GM19372 (cell line): ENCODE measurements around the gene RAB9A.

ENCODE experiments used
- ATAC-seq: cut with Tn5 transposase; IDR thresholded peaks from one replicate; pipeline ENCODE4 v1.9.1; 2021; ENCODE audit warnings: mild to moderate bottlenecking, low read depth, moderate library complexity; ENCODE audit not compliant: unreplicated experiment

RAB9A gene

DNA sequence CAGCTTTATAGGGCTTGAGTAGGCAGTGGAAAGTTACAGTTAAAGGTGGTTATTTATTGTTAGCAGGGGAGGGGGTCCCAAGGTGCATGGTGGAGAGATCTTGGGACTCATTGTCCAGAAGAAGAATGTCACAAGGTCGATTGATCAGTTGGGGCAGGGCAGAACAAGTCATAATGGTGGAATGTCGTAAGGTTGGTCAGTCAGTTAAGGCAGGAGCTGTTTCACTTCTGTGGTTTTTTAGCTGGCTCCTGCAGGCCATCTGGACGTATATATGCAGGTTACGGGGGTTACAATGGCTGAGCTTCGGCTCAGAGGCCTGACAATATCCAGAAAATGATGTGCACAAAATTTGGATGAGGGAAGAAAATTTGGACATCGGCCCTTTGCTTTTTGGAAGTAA, 52.8 kb downstream of the RAB9A start:
- ATAC-seq, result no peak

DNA sequence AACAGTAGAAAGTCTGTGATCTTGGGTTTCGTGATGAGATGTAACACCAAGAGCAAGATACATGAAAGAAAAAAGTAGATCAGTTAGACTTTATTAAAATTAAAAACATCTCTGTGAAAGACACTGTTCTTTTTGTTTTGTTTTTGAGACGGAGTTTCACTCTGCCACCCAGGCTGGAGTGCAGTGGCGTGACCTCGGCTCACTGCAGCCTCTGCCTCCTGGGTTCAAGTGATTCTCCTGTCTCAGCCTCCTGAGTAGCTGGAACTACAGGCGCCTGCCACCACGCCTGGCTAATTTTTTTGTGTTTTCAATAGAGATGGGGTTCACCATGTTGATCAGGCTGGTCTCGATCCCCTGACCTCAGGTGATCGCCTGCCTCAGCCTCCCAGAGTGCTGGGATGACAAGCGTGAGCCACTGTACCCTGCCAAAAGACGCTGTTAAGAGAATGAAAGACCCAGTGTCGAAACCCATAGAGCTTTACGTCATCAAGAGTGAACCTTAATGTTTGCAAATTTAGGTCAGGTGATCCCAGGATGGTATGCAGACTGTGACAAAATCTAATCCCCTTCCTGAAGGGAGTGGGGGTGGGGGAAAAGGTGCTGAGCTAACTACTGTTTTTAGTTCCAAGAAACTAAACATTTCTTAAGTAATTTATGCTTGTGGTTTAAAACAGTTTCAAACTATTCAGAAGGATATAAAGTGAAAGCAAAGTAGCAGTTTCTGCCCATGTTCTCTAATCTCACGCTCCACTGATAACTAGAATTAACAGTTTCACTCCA, 53.7 kb downstream of the RAB9A start:
- peak; percentile 87 for ATAC-seq

DNA sequence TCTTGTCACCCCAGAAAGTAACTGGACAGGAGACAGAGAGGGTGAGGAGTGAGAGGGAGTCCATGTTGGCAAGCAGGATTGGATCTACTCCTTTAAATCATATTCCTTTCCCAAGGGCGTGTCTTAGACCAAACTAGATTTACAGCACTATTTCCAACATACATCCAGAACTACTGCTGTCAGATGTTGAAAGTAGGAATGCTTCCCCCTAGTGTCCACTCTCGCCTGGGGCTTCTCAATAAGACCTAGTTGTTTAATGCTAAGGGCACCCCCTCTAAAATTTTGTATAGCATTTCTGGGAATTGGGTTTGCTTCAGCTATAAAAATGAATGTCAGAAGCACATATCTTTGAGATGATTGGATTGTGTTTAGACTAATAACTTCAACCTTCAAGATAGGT, 58.9 kb downstream of the RAB9A start:
- no peak for ATAC-seq

DNA sequence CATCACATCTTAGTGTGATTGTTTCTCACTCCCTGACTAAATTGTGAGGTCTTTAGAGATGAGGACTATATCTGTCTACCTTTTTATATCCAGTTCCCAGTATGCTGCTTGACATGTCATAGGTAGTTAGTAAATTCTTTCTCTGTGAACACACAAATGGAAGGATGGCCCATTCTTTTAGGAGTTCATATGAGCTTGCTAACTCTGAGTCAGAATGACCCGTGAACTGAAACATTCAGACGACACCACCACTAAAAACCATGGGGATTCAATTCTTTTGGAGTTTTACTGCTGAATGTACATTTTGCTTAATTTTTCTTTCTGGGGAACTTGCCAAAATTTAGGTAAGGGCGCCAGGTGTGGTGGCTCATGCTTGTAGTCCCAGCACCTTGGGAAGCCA, 59.6 kb downstream of the RAB9A start:
- ATAC-seq, result no peak

DNA sequence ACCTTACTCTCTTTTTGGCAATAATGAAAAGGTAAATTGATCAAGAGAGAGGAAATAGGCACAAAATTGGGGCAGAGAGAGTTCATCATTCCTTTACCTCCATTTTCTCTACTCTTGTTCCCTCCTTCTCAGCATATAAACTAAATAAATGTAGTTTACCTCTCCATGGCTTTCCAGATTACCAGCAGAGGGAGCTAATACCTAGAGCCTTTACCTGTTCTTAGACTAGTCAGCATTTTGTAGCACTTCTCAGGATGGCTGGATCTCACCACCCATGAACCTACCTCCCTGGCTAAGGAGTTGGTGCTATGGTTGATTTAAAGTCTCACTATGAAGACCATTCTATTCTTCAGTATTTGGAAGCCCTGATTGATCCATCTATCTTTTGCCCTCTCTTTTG, 61.3 kb downstream of the RAB9A start:
- no peak for ATAC-seq

DNA sequence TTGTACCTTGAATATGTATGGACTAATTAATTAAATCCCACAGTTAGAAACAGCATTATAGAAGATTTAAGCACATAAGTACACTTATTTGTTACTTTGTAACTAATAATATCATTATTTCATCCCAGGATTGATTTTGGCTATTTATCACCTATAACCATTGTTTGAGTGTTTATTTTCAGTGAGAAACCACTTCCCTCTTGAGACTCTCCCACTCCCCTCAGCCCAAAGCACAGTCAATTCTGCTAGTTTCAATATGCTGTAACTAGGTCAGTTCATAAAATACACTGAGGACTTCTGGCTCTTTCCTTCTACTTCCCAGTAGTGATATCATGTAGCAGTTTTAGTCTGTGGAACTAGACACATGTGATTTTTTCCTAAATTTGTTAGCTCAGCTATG, 61.9 kb downstream of the RAB9A start:
- ATAC-seq, result no peak

DNA sequence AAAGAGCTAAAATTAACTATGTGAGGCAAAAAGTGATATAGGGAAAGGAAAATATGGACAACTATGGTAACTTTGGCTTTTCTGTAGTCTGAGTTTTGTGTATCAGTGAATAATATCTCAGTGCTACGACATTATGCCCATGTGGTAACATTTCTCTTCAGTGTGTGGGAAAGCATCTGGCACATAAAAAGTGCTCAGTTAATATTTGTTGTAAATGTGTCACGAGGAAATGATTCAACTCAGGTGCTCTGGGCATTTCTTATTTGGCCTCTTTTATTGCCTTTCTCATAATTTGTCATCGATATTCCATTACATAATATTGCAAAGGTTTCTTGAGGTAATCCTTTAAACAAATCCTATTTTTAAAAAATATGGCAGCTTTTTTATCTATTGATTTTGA, 63.2 kb downstream of the RAB9A start:
- ATAC-seq, result no peak

DNA sequence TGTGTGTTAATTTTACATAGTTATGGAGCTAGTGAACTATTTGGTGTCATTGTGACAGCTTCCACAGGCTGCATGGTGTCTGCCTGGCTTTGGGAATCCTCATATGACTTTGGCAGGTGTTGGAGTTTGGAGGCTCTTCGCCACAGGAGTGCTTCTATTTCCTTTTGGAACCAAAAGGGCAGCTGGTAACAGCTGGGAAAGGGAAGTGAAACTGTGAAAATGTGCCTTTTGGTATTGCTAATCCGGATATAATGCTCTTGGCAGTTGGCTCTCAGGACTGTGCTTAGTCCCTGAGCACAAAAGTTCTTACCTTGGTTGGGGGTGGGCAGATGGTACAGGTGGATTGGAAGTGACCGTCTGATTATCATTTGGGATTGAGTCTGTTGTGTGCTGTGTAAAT, 63.7 kb downstream of the RAB9A start:
- ATAC-seq, result no peak

DNA sequence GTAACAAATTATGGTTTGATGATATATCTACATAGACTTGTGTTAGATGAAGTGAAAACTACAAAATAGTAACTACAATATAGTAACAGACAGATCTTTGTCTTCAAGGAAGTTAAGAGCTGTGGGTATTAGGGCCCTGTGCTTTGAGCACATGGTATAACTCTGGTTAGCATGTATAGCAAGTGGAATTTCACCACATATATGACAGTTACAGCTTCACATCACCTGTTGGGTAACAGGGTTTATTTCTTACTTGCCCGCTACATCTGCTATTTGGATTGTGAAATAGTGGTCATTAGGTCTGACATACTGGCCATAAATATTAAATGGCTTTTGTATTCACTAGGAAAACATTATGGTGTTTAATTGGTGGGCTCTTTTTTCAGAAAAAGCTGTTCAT, 65.8 kb downstream of the RAB9A start:
- ATAC-seq, result no peak

DNA sequence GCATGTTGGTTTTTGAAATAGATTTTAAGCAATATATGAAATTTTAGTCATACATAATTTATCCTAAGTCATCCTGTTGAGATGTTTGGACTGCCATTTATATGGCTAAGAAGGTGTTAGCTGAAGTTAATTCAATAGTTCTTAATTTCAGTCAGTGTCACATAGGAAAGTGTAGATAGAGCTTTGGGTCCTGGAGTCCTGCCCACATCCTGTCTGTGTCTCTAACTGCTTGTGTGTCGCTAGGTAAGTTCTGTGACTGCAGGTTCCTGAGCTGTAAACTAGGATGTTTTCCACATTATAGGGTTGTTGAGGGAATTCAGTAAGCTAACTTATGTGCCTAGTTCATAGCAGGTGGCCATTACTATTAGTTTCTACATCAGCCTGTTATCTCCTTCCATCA, 66.3 kb downstream of the RAB9A start:
- no peak for ATAC-seq

DNA sequence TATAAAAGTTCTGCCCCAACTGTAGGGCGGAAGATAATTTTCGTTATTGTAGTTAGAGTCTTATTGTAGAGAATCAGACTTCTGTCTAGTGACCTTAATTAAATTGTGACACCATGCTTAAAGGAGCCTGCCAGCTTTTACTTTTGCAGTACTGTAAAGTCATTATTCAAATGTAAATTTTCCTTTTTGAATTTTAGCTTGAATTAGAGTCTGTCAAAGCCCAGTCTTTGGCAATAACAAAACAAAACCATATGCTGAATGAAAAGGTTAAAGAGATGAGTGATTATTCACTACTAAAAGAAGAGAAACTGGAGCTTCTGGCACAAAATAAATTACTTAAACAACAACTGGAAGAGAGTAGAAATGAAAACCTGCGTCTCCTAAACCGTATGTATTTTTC, 67.5 kb downstream of the RAB9A start:
- ATAC-seq, result no peak

DNA sequence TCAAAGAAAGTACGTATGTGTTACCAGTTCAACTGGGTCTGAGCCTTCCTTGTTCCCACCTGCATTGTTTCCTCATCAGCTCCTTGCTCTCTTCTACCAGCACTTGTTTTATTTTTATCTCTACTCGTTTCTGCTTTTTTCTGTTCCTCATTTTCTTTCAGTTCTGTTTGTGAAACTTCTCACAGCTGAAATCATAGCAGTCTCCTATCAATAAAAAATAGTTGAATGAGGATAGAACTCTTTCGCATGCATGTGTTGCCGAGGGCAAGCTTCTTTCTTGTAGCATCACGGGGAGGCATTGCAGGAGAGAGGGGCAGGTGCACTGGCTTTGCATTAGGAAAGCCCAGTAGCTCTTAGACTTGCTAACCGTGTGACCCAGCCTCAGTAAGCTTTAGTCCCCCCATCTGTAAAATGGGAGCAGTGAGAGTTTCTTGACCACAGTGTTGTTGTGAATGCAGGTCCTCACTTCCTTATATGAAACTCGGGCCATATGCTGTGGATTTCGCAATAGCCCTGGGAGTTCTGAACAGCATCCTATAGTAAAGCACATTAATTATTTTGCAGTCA, 70.3 kb downstream of the RAB9A start:
- ATAC-seq, result peak; percentile 71
